Adipocyte (in vitro differentiated cells): ENCODE data around the gene IGF1R.

Experiments
- DNase-seq: peaks from one replicate; pipeline ENCODE4 v3.0.0-alpha.2; 2015; ENCODE audit warnings: low read depth
- H3K27me3 ChIP-seq: replicated peaks from 2 replicates; pipeline ENCODE4 v1.7.0; 2013; ENCODE audit warnings: mild to moderate bottlenecking, low read length, moderate library complexity; ENCODE audit not compliant: control insufficient read depth, insufficient read depth
- H3K36me3 ChIP-seq: 2 replicates; pipeline ENCODE4 v1.7.0; 2013; ENCODE audit warnings: low read length, mild to moderate bottlenecking, moderate library complexity; ENCODE audit not compliant: control insufficient read depth, insufficient read depth, severe bottlenecking
- H3K4me1 ChIP-seq: 2 replicates; pipeline ENCODE4 v1.7.0; 2013; ENCODE audit warnings: mild to moderate bottlenecking, low read length, moderate library complexity; ENCODE audit not compliant: control insufficient read depth, insufficient read depth
- H3K4me3 ChIP-seq: 2 replicates; pipeline ENCODE4 v1.7.0; 2013; ENCODE audit warnings: mild to moderate bottlenecking, low read length, moderate library complexity
- H3K9ac ChIP-seq: 2 replicates; pipeline ENCODE4 v1.7.0; 2013; ENCODE audit warnings: mild to moderate bottlenecking, low read length, moderate library complexity
- H3K9me3 ChIP-seq: 2 replicates; pipeline ENCODE4 v1.7.0; 2013; ENCODE audit warnings: mild to moderate bottlenecking, low read length, moderate library complexity; ENCODE audit not compliant: control insufficient read depth

The IGF1R gene

DNA sequence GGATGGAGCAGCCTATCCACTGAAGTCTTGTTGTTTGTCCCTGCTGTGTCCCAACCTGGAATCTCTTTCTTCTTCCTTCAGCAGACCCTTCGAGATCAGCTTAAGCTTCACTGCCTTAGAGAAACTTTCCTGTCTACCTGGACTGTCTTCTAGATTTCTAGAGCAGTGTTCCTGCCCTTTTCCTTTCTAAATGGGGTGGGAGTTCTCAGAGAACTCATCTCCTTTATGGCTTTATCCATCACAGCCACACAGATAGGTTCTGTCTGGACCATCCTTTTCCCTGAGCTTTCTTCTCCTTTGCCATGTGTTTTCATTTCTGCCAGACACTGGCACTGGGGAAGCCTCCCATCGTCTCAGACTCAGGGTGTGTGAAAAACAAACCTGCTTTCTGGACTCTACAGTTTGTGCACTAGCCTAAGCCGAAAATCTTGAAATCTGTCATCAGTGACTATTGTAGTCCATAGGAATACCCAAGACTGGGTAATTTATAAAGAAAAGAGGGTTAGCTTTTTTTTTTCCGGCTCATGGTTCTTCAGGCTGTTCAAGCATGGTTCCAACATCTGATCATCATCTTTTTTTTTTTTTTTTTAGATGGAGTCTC lies 181.8 kb downstream of the IGF1R start:
- no peak overlapping the region for H3K9ac ChIP-seq
- H3K4me1 ChIP-seq: no peaks in the 10 kb centered on the region
- no peak for DNase-seq
- H3K9me3 ChIP-seq: peaks cover 80% of the 10 kb centered on the region
- H3K4me3 ChIP-seq: peak overlapping the region; percentile 18
- H3K27me3 ChIP-seq: no peaks in the 10 kb centered on the region
- H3K36me3 ChIP-seq: no peaks in the 10 kb centered on the region

- no peaks in the 10 kb centered on the region for H3K36me3 ChIP-seq
- H3K4me3 ChIP-seq: no peak overlapping the region
- H3K9me3 ChIP-seq: peaks cover 53% of the 10 kb centered on the region
- no peak for DNase-seq
- H3K27me3 ChIP-seq: no peaks in the 10 kb centered on the region
- no peaks in the 10 kb centered on the region for H3K4me1 ChIP-seq
- no peak overlapping the region for H3K9ac ChIP-seq
These were observed 186.6 kb downstream of the IGF1R start for GRCh38 chr15:98834976-98835375.

DNA sequence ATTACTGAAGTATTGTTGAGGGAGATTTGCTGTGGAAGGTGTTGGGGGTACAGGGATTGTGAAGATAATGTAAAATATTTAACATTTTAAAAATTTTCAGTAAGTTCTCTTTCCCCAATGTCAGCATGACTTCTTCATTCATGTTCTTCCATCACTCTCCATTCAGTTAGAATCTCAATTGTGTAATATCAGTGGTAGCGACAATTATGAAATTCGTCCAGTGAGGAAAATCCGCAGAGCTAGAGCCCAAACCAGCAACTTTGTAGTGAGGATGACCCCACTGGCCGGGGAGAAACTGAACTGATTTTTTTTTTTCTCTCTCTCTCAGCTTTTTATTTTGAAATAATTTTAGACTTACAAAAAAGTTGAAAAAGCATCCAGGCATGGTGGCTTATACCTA lies 187.5 kb downstream of the IGF1R start:
- DNase-seq: no peak
- H3K4me3 ChIP-seq: no peak overlapping the region
- peaks cover 45% of the 10 kb centered on the region for H3K9me3 ChIP-seq
- no peak overlapping the region for H3K9ac ChIP-seq
- H3K27me3 ChIP-seq: no peaks in the 10 kb centered on the region
- no peaks in the 10 kb centered on the region for H3K36me3 ChIP-seq
- H3K4me1 ChIP-seq: no peaks in the 10 kb centered on the region

DNA sequence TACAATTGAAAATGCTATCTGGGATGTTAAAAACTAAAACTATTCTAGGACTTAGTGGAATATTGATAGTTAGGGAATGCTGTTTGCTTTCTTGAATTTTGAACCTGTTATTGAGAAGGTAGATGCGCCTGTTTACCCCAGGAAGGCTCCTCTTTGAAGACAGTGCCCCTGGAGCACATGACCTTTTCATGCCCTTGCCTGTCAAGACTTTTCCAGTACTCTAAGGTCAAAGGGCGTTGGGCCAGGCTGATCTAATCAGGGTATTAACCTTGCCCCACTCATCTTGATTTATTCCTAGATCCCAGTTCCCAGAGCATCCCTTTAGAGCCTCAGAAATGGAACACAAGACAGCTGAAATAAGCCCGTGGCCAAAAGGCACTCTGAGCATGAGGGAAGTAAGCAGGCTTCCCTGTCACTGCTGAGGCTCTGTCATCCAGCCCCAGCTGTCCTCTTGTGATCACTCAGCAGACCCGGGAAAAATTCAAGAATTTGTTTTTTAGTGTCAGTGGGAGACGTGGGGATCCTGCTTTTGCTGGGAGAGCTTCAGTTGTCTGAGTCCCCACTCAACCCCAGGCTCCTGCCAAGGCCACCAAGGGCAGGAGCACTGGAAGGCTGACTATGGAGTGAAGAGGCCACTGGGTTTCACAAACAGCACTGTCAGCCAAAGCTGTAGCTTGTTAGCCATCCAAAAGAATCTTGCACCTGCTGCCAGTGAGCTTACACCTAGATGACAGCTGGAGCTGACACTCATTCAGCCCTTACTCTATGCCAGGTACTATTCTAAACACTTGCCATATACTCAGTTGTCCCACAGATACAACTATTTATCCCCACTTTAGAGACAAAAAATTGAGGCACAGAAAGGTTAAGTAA lies 190.3 kb downstream of the IGF1R start:
- Histone ChIP-seq H3K4me3 (no peak overlapping the region), H3K9me3 (peaks cover 18% of the 10 kb centered on the region), H3K36me3 (no peaks in the 10 kb centered on the region), H3K27me3 (no peaks in the 10 kb centered on the region), H3K9ac (no peak overlapping the region), H3K4me1 (no peaks in the 10 kb centered on the region)
- no peak for DNase-seq

GRCh38 chr15:98840053-98840452 lies 191.7 kb downstream of the IGF1R start:
- no peak overlapping the region for H3K9ac ChIP-seq
- no peaks in the 10 kb centered on the region for H3K27me3 ChIP-seq
- H3K4me3 ChIP-seq: no peak overlapping the region
- DNase-seq: no peak
- no peaks in the 10 kb centered on the region for H3K4me1 ChIP-seq
- H3K9me3 ChIP-seq: peaks cover 6% of the 10 kb centered on the region
- no peaks in the 10 kb centered on the region for H3K36me3 ChIP-seq

DNA sequence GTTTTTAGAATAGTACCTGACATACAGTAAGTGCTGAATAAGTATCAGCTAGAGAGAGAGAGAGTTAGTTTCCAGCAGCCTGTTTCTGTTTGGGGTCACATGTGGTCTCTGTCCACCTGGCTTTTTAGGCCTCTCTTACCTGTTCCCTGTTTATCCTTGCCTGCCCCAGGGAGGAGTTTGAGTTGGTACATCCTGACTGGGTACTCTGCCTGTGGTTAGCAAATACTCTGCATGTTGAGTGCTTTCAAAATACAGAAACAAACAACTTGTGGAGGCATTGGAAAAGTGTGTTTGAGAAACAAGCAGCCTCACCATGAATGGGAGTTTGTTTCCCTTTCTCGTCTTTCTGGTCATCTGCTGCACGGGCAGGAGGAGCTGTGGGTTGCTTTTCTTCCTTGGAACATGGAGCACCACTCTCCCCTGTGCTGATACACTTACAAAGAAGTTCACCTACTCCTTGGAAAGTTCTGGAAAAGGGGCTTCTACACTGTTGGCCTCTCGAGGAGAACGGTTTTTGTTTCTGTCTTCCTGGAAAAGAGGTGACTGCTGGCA lies 193.2 kb downstream of the IGF1R start:
- no peak for DNase-seq
- Histone ChIP-seq H3K4me3 (no peak overlapping the region), H3K4me1 (no peaks in the 10 kb centered on the region)

GRCh38 chr15:98842192-98842972 lies 194.0 kb downstream of the IGF1R start:
- Histone ChIP-seq H3K4me1 (no peaks in the 10 kb centered on the region), H3K9me3 (no peaks in the 10 kb centered on the region), H3K27me3 (no peaks in the 10 kb centered on the region), H3K36me3 (no peaks in the 10 kb centered on the region), H3K9ac (no peak overlapping the region), H3K4me3 (no peak overlapping the region)
- DNase-seq: peak; percentile 42

More for the DNA sequence above, 193.2 kb downstream of the IGF1R start:
- Histone ChIP-seq H3K9ac (no peak overlapping the region), H3K36me3 (no peaks in the 10 kb centered on the region), H3K9me3 (no peaks in the 10 kb centered on the region), H3K27me3 (no peaks in the 10 kb centered on the region)

- no peak overlapping the region for H3K4me3 ChIP-seq
- no peaks in the 10 kb centered on the region for H3K27me3 ChIP-seq
- DNase-seq: no peak
These were observed 194.6 kb downstream of the IGF1R start for GRCh38 chr15:98842973-98843285.

GRCh38 chr15:98843844-98844243 lies 195.5 kb downstream of the IGF1R start:
- no peak for DNase-seq
- Histone ChIP-seq H3K9ac (no peak overlapping the region), H3K27me3 (no peaks in the 10 kb centered on the region)

More at GRCh38 chr15:98842973-98843285, 194.6 kb downstream of the IGF1R start:
- H3K36me3 ChIP-seq: no peaks in the 10 kb centered on the region
- H3K9ac ChIP-seq: no peak overlapping the region
- H3K4me1 ChIP-seq: no peaks in the 10 kb centered on the region
- H3K9me3 ChIP-seq: no peaks in the 10 kb centered on the region

GRCh38 chr15:98844261-98844660 lies 195.9 kb downstream of the IGF1R start:
- no peaks in the 10 kb centered on the region for H3K27me3 ChIP-seq
- no peaks in the 10 kb centered on the region for H3K36me3 ChIP-seq
- no peaks in the 10 kb centered on the region for H3K4me1 ChIP-seq
- no peak overlapping the region for H3K4me3 ChIP-seq
- H3K9ac ChIP-seq: no peak overlapping the region
- H3K9me3 ChIP-seq: no peaks in the 10 kb centered on the region
- no peak for DNase-seq

More at GRCh38 chr15:98843844-98844243, 195.5 kb downstream of the IGF1R start:
- Histone ChIP-seq H3K4me3 (no peak overlapping the region), H3K9me3 (no peaks in the 10 kb centered on the region), H3K36me3 (no peaks in the 10 kb centered on the region), H3K4me1 (no peaks in the 10 kb centered on the region)
